HG03045 (cell line): ENCODE measurements around the gene RECQL5.
"Not testable (repeated sequence)": the region's sequence is repeated elsewhere in the genome, so short reads cannot be mapped to it uniquely, and the experiment has no call there.

ENCODE experiments used
- ATAC-seq: cut with Tn5 transposase; IDR thresholded peaks from one replicate; pipeline ENCODE4 v1.9.1; 2021; ENCODE audit warnings: mild to moderate bottlenecking, moderate library complexity; ENCODE audit not compliant: unreplicated experiment

The RECQL5 gene

DNA sequence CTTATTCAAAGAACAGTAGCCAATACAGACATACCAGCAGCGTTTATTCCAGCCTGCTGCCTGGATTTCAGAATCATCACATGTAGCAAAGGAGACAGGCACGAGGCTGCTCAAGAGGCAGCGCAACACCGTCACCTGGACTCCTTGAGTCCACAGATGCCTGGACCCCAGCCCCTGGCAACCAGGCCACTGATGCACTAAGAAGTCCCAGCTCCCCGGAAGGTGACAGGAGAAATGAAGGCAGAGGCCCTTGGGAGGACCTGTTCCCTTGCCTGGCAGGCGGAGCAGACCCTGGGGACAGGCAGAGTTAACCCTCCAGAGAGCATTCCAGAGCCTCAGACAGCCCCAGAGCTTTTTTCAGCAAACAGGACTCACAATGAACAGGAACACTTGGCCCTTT lies 17.3 kb downstream of the RECQL5 start:
- ATAC-seq: no peak

DNA sequence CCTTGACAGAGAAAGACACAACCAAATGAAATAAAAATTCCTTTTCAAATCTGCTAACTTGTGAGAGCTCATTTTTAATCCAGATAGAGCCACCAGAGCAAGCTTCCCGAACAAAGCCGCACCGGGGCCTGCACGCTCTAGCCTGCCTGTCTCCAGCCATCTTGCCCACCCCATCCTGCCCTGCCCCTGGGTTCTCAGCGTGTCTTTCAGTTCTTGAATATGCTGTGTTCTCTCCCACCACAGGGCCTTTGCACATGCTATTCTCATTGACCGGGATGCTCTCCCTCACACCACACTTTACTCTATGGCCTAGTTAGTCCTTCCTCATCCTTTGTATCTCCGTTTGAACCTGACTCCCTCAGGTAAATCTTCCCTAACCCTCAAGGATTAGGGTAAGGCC lies 19.0 kb downstream of the RECQL5 start:
- no peak for ATAC-seq

GRCh38 chr17:75647061-75647460 lies 19.9 kb downstream of the RECQL5 start:
- no peak for ATAC-seq

DNA sequence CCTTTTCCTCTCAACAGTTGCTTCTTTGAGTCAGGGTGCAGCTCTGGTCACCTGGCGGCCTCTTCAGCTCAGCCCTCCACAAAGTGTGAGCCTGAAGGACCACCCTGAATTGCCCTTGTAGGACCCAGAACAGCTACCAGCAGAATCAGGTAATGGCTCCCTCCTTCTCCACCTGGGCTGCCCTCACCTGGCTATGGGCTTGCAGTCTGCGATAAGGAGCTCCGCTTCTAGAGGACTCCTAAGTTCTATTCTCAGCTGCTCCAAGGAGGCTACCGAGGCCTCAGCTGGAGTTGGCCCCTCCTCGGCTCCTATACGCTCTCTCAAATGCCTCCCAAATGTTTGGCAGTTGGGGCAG lies 20.3 kb downstream of the RECQL5 start:
- no peak for ATAC-seq

- ATAC-seq: peak; percentile 72
Observed at GRCh38 chr17:75645889-75646637, 20.9 kb downstream of the RECQL5 start.

GRCh38 chr17:75645501-75645888 lies 21.5 kb downstream of the RECQL5 start:
- no peak for ATAC-seq

DNA sequence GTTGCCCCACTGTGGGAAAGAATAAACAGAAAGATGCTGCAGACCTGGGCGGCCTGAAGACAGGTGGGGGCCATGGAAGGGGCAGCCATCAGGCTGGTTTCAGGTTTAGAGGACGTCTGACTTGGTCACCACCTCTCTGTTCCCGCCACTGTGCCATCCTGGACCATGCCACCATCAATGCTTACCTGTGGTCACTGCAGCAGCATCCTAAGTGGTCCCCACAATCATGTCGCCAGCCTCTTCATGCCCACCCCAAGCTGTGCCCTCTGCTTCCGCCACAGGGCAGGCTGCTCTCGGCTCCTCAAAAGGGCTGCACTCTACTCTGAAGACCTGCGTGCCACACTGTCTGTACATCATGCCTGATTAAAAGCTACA lies 23.3 kb downstream of the RECQL5 start:
- no peak for ATAC-seq

- ATAC-seq: no peak
Observed at GRCh38 chr17:75642784-75643642, 23.9 kb downstream of the RECQL5 start.

DNA sequence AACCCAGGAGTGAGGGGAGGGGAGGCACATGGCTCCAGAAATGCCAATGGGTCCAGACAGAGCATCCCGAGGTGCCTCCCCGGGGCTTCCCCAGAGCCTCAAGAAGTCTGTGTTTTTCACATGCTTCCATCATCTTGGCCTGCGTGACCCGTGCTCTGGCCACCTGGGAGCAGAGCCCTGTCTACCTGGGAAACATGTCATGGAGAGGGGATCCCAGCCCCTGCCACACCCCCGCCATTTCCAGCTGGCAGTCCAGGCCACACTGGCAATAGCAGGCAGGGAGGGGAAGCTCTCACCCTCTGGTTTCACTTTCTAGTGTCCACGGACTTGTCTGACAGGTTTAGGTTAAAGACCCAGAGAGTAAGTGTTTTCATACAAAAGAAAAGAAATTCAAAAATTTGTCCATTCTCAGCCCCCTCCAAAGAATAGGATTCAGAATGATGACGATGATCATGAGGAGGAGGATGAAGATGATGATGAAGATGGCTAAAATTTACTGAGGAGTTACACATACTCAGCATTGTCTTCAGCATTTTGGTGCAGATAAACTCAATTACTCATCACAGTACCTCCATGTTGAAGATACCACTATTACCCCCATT lies 24.7 kb downstream of the RECQL5 start:
- no peak for ATAC-seq

- no peak for ATAC-seq
Observed at GRCh38 chr17:75641343-75641742, 25.6 kb downstream of the RECQL5 start.

GRCh38 chr17:75640556-75641119 lies 26.3 kb downstream of the RECQL5 start:
- no peak for ATAC-seq

DNA sequence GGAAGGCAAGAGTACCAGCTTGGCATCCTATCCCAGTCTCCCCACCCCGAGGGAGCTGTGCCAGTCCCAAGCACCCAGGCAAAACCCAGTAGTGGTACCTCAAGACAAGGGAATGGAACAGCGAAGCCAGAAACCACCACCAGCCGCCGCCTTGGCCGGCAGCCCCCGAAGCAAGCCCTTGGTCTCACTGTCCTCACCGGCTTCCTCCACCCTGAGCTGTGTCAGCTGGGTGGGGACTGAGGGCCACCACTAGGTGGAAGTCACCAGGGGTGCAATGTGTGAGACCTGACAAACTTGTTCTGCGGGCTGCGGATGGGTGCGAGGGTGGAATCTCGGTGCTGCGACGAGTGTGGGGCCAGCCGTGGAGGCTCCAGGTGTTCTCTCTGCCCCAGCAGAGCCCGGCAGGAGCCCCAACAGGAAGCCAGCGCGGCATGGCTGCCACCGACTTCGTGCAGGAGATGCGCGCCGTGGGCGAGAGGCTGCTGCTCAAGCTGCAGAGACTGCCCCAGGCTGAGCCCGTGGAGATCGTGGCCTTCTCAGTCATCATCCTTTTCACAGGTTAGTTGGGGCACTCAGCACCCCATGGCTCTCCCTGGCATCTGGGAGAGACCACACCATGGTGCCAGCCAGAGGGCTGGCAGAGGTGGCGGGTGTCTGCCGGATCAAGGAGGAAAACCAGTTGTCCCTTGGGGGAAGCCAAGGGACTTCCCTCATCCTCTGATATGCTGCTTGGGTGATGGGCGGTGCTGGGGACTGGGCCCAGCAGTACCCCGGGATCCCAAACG lies 27.0 kb downstream of the RECQL5 start:
- ATAC-seq: no peak

DNA sequence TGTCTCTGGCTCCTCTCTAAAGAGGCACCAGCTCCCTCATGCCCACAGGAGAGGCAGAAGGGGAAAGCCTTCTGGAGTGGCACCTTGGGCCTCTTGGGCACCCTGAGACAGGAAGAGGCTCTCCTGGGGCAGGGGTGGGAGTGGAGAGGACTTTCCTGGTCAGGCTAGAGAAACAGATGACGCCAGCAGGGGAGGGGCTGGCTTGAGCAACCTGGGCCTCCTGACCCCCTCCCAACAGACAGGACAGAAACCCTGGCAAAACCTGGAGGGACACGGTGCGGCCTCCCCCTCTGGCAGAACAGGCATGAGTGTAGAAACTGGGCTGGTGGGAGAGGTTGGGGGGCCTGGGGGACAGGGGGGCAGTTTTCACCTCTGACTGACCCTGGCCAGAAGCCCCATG lies 27.6 kb downstream of the RECQL5 start:
- ATAC-seq: no peak

- ATAC-seq: no peak
Observed at GRCh38 chr17:75638893-75639292, 28.1 kb downstream of the RECQL5 start.

- ATAC-seq: not testable (repeated sequence)
Observed at GRCh38 chr17:75638039-75638438, 28.9 kb downstream of the RECQL5 start.

DNA sequence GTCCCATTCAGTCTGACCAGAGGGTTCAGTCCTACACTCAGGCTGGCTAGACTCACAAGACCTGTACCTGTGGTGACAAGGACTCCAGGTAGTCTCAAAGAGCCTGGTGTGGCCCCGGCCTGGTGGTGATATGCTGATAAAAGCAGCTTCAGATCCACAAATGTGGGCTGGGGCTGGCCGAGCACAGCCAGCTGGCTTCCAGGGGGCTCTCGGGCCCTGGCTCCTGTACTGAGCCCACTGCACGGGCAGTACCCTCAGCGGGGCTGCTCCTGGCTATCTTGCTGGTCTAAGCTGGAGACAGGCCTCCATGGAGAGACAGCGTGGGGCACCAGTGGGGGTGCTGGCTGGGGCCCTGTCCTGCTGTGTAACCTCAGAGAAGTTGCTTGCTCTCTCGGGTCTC lies 29.4 kb downstream of the RECQL5 start:
- no peak for ATAC-seq

DNA sequence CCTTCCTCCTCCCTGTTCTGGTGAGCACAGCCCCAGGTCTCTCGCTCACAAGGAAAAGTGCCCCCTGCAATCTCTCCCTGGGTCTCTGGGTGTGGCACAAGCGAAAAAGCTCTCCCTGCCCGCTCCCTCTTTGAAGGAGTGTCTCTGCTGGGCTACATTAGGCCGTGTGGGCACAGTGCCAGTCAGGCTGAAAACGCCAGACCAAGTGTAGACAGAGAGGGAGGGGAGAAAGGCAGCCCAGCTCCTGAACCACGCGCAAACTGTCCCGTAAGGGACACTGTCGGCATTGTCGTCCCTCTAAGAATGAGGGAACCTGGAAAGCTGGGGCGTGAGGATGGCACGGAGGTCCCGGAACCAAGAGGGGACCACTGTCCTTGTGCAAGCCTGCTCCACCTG lies 29.8 kb downstream of the RECQL5 start:
- ATAC-seq: no peak

DNA sequence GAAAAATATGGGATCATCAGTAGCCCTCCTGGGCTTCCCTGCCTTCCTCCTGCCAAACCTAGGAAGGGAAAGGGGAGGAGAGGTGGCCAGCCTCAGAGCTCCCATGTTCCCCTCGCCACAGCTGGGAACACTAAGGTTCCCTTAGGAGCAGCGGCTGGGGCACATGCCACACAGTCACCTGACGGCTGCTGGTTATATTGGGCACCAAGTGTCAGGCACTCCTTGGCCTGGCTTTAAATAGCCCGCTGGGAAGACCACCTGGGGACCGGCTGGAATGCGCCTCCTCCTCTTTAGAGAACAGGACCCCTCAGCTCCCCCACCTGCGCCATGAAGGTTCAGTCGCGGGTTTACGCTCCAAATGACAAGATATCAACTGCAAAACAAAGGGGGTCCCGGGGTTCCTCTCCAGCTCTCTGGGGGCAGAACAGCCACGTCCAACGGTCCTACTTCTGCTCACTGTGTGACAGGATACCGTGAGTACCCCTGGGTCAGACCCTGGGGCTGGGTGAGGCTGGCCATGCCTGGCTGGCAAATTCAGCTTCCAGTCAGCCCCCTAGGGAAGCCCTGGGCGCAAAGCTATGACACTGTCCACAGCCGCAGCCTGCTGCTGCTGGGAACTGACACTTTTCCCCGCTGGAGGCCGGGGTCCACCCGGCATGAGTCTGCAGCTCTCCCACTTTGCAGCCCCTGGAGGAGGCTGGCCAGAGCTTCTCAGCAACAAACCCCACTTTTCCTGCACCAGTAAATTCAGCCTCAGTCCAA lies 30.4 kb downstream of the RECQL5 start:
- ATAC-seq: no peak

DNA sequence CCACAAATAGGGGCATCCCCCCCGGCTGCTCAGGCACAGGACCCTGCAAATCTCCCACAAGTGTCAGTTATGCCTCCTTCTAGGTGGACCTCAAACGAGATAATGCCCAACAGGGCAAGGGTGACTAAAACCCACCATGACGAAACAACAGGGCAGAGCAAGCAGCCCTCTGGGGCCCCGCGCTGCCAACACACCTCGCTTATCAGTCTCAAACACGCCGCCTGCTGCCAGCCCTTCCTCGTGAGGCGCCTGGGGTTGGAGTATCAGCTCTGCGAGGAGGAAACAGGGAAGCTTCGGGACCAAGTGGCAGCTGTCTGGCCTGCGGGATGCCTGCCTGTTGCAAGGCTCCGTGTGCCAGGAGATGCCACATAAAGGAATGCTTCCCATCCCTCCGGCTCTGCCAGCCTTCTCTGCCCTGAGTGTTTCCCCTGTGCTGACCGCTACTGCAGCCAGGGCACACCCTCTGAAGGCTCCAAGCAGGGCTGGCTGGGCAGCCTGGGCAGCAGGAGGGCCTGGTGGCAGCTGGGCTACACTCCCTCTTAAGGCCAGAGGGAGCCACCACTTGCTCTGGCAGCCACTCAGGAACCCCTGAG lies 31.2 kb downstream of the RECQL5 start:
- ATAC-seq: no peak
